ENCODE data around the gene CYP21A2.
"Not testable (repeated sequence)": the region's sequence is repeated elsewhere in the genome, so short reads cannot be mapped to it uniquely, and the experiment has no call there.

GRCh38 chr6:32005538-32005880, 32.7 kb upstream of the CYP21A2 start:
- TF ChIP-seq CTCF (conservative IDR thresholded peaks at IDR 0.05; ENCODE audit: low read length); EZH2phosphoT487 (IDR thresholded peaks at IDR 0.05; ENCODE audit: borderline replicate concordance, low read depth, low read length): not testable (repeated sequence)

Measured in OCI-LY7 (cell line).